ENCODE results near the gene GHSR. TPM values are rescaled to one million over a fixed set of nuclear protein-coding genes. Genes with fewer than 3 reads are reported as not detected.

GHSR gene
- total and polyA plus RNA-seq, 2 of the 8 experiments (the other 6 are each of a cell fraction or from before 2014, with no cell fraction given) = not detected

DNA sequence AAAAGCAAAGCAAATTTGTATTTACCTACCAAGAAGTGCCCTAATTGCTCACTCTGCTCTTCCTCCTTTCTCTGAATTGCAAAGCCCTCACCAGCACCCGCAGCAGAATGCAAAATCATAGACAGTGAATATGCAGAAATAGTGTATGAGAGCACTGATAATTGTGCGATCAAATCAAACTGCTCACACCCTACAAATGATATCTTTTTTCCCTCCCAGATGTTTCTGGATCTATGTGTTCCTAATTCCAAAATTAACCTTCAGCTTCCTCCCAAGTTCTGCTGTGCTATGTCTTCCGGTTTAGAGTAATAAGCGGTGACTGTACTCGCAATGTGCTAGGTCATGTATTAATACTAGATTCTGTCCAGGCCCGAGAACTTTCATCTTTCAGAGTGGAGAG lies 3.4 kb downstream of the GHSR start:
- Histone ChIP-seq H2BK15ac (ENCODE audit: low read length) (no peak overlapping the region), H3K9ac (replicated peaks in 1 of 4; ENCODE audit: extremely low read depth in 1 of 4, low read depth in 3 of 4, low read length in 3 of 4) (no peak overlapping the region), H2AK5ac (ENCODE audit: low read depth, low read length) (no peak overlapping the region), H3K27me3 (replicated peaks in 1 of 4; ENCODE audit: control insufficient read depth in 3 of 4, extremely low read depth in 1 of 4, insufficient read depth in 3 of 4, low read length in 3 of 4) (peaks cover 27 to 43% (median 36%) of the 10 kb centered on the region in 4 experiments), H3K79me1 (ENCODE audit: low read depth, low read length) (no peaks in the 10 kb centered on the region), H2BK120ac (replicated peaks; ENCODE audit: low read depth, low read length) (no peak overlapping the region), H4K8ac (ENCODE audit: extremely low read depth, insufficient read depth, low read length) (no peak overlapping the region), H3K27ac (ENCODE audit: low read depth, low read length) (no peak overlapping the region), H3K79me2 (ENCODE audit: control insufficient read depth in 1 of 2, insufficient read depth in 2 of 2, low read length in 2 of 2) (no peaks in the 10 kb centered on the region), H3K36me3 (ENCODE audit: control insufficient read depth in 2 of 4, insufficient read depth in 4 of 4, low read length in 3 of 4) (no peaks in the 10 kb centered on the region), H3K9me3 (ENCODE audit: insufficient read depth in 2 of 2, low read depth in 1 of 2, low read length in 1 of 2) (no peaks in the 10 kb centered on the region; a peak in 1 of 4 replicates), H4K5ac (ENCODE audit: insufficient read length, low read depth, low read length) (no peak overlapping the region), H2BK5ac (ENCODE audit: low read depth, low read length) (no peak overlapping the region), H3K4me3 (ENCODE audit: extremely low read depth in 1 of 4, insufficient read depth in 2 of 4, low read depth in 3 of 4, low read length in 4 of 4) (no peak overlapping the region), H3K4me1 (replicated peaks in 1 of 4; ENCODE audit: control insufficient read depth in 3 of 4, insufficient read depth in 4 of 4, low read length in 3 of 4) (peaks cover 0 to 22% (median 9%) of the 10 kb centered on the region in 4 experiments; a peak in 5 of 7 replicates), H3K18ac (ENCODE audit: extremely low read depth, low read length) (no peak overlapping the region), H3K4ac (replicated peaks; ENCODE audit: insufficient read length, low read depth, low read length) (no peak overlapping the region), H2AFZ (ENCODE audit: low read length) (no peak overlapping the region), H4K20me1 (replicated peaks in 1 of 2; ENCODE audit: control insufficient read depth in 1 of 2, insufficient read depth in 2 of 2, low read length in 2 of 2) (peaks cover 1 to 16% of the 10 kb centered on the region in 2 experiments), H2BK12ac (ENCODE audit: low read depth, low read length) (no peak overlapping the region), H3K14ac (ENCODE audit: insufficient read length) (no peak overlapping the region), H3K4me2 (ENCODE audit: insufficient read depth in 1 of 2, low read depth in 2 of 2, low read length in 2 of 2) (no peak overlapping the region), H4K91ac (replicated peaks; ENCODE audit: insufficient read length, low read length) (no peak overlapping the region), H3K23ac (ENCODE audit: insufficient read length) (no peak overlapping the region), H2BK20ac (ENCODE audit: low read length) (no peak overlapping the region), H3K56ac (replicated peaks; ENCODE audit: insufficient read length, low read depth, low read length) (no peak overlapping the region), H3K23me2 (ENCODE audit: low read depth, low read length) (peaks cover 14% of the 10 kb centered on the region)
- DNase-seq (ENCODE audit: low read depth in 1 of 2, low spot score in 2 of 2) (no peak), FAIRE-seq (no peak)
- TF ChIP-seq CEBPB (IDR thresholded peaks at IDR 0.05; ENCODE audit: low read depth, low read length) (no peak), SP2 (IDR thresholded peaks at IDR 0.05; ENCODE audit: low read length) (no peak), SAP30 (IDR thresholded peaks at IDR 0.05; ENCODE audit: insufficient read depth, insufficient replicate concordance, low read length) (no peak), CTBP2 (IDR thresholded peaks at IDR 0.05; ENCODE audit: borderline replicate concordance, insufficient read depth, insufficient read length, low read length) (no peak), KDM4A (IDR thresholded peaks at IDR 0.05; ENCODE audit: low read depth, low read length, severe bottlenecking) (no peak)
- TF ChIP-seq, protein P1, sequence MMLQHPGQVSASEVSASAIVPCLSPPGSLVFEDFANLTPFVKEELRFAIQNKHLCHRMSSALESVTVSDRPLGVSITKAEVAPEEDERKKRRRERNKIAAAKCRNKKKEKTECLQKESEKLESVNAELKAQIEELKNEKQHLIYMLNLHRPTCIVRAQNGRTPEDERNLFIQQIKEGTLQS (IDR thresholded peaks at IDR 0.05; ENCODE audit: insufficient read depth, low read depth, low read length) = no peak
- ChIA-PET CTCF (ENCODE audit: partially characterized antibody) (interaction anchor here (0.6 to 1.4 kb wide), 3 partner anchors 17 to 1577 kb away, joined by 3 to 6 read pairs (median 3); no protein-coding TSS in a partner anchor), POLR2A (ENCODE audit: partially characterized antibody) (no interaction called here)
- 88% methylated on average over 6 of the region's 6 CpGs; no CpG with 5 or more reads in 1 of the 2 experiments for WGBS, 2 experiments (ENCODE audit: extremely low coverage in 1 of 2, insufficient coverage in 1 of 2, insufficient read length in 1 of 2, insufficient replicate concordance in 2 of 2, low coverage in 1 of 2, low lambda C conversion rate in 2 of 2, missing lambda C conversion rate in 1 of 2)

All from H1 (cell line).